Activated CD8-positive, alpha-beta T cell treated with anti-CD3 and anti-CD28 coated beads for 36 hours (primary cell): ENCODE results near the gene HCCS. TPM values are rescaled to one million over a fixed set of nuclear protein-coding genes. Genes with fewer than 3 reads are reported as not detected.

ENCODE experiments used
- ATAC-seq: fragments of 200-7000 bp; cut with Tn5 transposase; one replicate; pipeline ENCODE4 v1.10.0; 2021; ENCODE audit warnings: mild to moderate bottlenecking, moderate library complexity
- CTCF ChIA-PET: fragments of 350-600 bp; sonication (Branson Sonifier 250); formaldehyde crosslinking; loops from one replicate; lab custom pipeline; 2021; ENCODE audit warnings: antibody characterized with exemption; lab: Charles Lee
- POLR2A ChIA-PET: fragments of 350-600 bp; sonication (Branson Sonifier 250); formaldehyde crosslinking; loops from one replicate; lab custom pipeline; 2021; ENCODE audit warnings: antibody characterized with exemption; lab: Charles Lee
- DNase-seq: peaks from one replicate; pipeline ENCODE4 v3.0.0-alpha.2; 2020
- H3K27ac Mint-ChIP-seq: one replicate; pipeline ENCODE4 v1.8.0; 2021; ENCODE audit warnings: mild to moderate bottlenecking, mixed read lengths
- H3K27me3 Mint-ChIP-seq: one replicate; pipeline ENCODE4 v1.8.0; 2021; ENCODE audit warnings: mixed read lengths
- H3K36me3 Mint-ChIP-seq: one replicate; pipeline ENCODE4 v1.8.0; 2021; ENCODE audit warnings: low read depth, mixed read lengths
- H3K4me1 Mint-ChIP-seq: one replicate; pipeline ENCODE4 v1.8.0; 2021; ENCODE audit warnings: low read depth, mixed read lengths
- H3K4me3 Mint-ChIP-seq: one replicate; pipeline ENCODE4 v1.8.0; 2021; ENCODE audit warnings: mild to moderate bottlenecking, moderate library complexity, mixed read lengths
- H3K9me3 Mint-ChIP-seq: one replicate; pipeline ENCODE4 v1.8.0; 2021; ENCODE audit warnings: mixed read lengths
- CTCF ChIP-seq: fragments of 200-600 bp; IDR thresholded peaks from one replicate; pipeline ENCODE4 v1.8.0; 2022; ENCODE audit warnings: antibody characterized with exemption, mild to moderate bottlenecking
- intact Hi-C: fragments of 100-400 bp; cut with micrococcal nuclease; formaldehyde crosslinking; loops from one replicate; pipeline ENCODE4 v1.10.0; 2022
- total RNA-seq, 2 experiments: library from RNA; stranded (reverse); gene quantifications; one replicate each; pipeline ENCODE4 v1.2.3, GENCODE V29; 2021

HCCS gene
- total RNA-seq, 2 experiments from 2014 or later = 23.3 to 26.3 TPM

GRCh38 chrX:11099465-11099864, 11.7 kb upstream of the HCCS start:
- Mint-ChIP-seq H3K27ac (no peak overlapping the region), H3K36me3 (peaks cover 2% of the 10 kb centered on the region), H3K27me3 (no peaks in the 10 kb centered on the region), H3K4me1 (no peaks in the 10 kb centered on the region), H3K9me3 (no peaks in the 10 kb centered on the region), H3K4me3 (no peak overlapping the region)
- intact Hi-C loops = no loop called here
- ATAC-seq (no peak), DNase-seq (no peak)
- no peak for TF ChIP-seq CTCF
- ChIA-PET POLR2A (no interaction called here), CTCF (no interaction called here)

- TF ChIP-seq CTCF = no peak
- intact Hi-C loops = no loop called here
- no peaks in the 10 kb centered on the region for H3K9me3 Mint-ChIP-seq
- DNase-seq = no peak
- ChIA-PET CTCF (no interaction called here), POLR2A (no interaction called here)
- H3K27me3 Mint-ChIP-seq = no peaks in the 10 kb centered on the region
- H3K27ac Mint-ChIP-seq = no peak overlapping the region
- no peaks in the 10 kb centered on the region for H3K4me1 Mint-ChIP-seq
- H3K4me3 Mint-ChIP-seq = no peak overlapping the region
- peaks cover 4% of the 10 kb centered on the region for H3K36me3 Mint-ChIP-seq
- ATAC-seq = no peak
Measured at GRCh38 chrX:11100281-11101035, 10.7 kb upstream of the HCCS start.

GRCh38 chrX:11103006-11103405, 8.1 kb upstream of the HCCS start:
- DNase-seq = no peak
- POLR2A ChIA-PET = interaction anchor here (0.6 kb wide), 1 partner anchor 90 kb away, joined by 5 read pairs; no protein-coding TSS in a partner anchor
- ATAC-seq = no peak
- Mint-ChIP-seq H3K36me3 (peaks cover 7% of the 10 kb centered on the region), H3K9me3 (no peaks in the 10 kb centered on the region), H3K4me3 (no peak overlapping the region), H3K4me1 (no peaks in the 10 kb centered on the region), H3K27ac (no peak overlapping the region), H3K27me3 (no peaks in the 10 kb centered on the region)
- no peak for TF ChIP-seq CTCF
- intact Hi-C loops = no loop called here
- CTCF ChIA-PET = no interaction called here

GRCh38 chrX:11103751-11104150, 7.4 kb upstream of the HCCS start:
- no peak for ATAC-seq
- Mint-ChIP-seq H3K36me3 (peaks cover 7% of the 10 kb centered on the region), H3K9me3 (no peaks in the 10 kb centered on the region), H3K4me1 (no peaks in the 10 kb centered on the region), H3K27ac (no peak overlapping the region), H3K4me3 (no peak overlapping the region), H3K27me3 (no peaks in the 10 kb centered on the region)
- ChIA-PET POLR2A (no interaction called here), CTCF (no interaction called here)
- no peak for DNase-seq
- intact Hi-C loops = no loop called here
- TF ChIP-seq CTCF = no peak

- ChIA-PET POLR2A (no interaction called here), CTCF (no interaction called here)
- Mint-ChIP-seq H3K9me3 (no peaks in the 10 kb centered on the region), H3K4me1 (no peaks in the 10 kb centered on the region), H3K27me3 (no peaks in the 10 kb centered on the region), H3K36me3 (peaks cover 7% of the 10 kb centered on the region), H3K4me3 (no peak overlapping the region), H3K27ac (no peak overlapping the region)
- intact Hi-C loops = no loop called here
- ATAC-seq (no peak), DNase-seq (no peak)
- TF ChIP-seq CTCF = no peak
Measured at GRCh38 chrX:11105080-11105479, 6.1 kb upstream of the HCCS start.
